Measurements from ENCODE around the gene PIK3R3.

- TF ChIP-seq CTCF (IDR thresholded peaks at IDR 0.05): no peak
- TF ChIP-seq, protein P1, sequence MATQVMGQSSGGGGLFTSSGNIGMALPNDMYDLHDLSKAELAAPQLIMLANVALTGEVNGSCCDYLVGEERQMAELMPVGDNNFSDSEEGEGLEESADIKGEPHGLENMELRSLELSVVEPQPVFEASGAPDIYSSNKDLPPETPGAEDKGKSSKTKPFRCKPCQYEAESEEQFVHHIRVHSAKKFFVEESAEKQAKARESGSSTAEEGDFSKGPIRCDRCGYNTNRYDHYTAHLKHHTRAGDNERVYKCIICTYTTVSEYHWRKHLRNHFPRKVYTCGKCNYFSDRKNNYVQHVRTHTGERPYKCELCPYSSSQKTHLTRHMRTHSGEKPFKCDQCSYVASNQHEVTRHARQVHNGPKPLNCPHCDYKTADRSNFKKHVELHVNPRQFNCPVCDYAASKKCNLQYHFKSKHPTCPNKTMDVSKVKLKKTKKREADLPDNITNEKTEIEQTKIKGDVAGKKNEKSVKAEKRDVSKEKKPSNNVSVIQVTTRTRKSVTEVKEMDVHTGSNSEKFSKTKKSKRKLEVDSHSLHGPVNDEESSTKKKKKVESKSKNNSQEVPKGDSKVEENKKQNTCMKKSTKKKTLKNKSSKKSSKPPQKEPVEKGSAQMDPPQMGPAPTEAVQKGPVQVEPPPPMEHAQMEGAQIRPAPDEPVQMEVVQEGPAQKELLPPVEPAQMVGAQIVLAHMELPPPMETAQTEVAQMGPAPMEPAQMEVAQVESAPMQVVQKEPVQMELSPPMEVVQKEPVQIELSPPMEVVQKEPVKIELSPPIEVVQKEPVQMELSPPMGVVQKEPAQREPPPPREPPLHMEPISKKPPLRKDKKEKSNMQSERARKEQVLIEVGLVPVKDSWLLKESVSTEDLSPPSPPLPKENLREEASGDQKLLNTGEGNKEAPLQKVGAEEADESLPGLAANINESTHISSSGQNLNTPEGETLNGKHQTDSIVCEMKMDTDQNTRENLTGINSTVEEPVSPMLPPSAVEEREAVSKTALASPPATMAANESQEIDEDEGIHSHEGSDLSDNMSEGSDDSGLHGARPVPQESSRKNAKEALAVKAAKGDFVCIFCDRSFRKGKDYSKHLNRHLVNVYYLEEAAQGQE (IDR thresholded peaks at IDR 0.05; ENCODE audit: insufficient read depth in 1 of 2, low read depth in 2 of 2, low read length in 1 of 2): no peak
- TF ChIP-seq POLR2AphosphoS5 (IDR thresholded peaks at IDR 0.05; ENCODE audit: low read depth, low read length): no peak
- TF ChIP-seq SIN3A (IDR thresholded peaks at IDR 0.05; ENCODE audit: borderline replicate concordance, insufficient read depth, low read depth, low read length): no peak
- TF ChIP-seq TCF7L2 (IDR thresholded peaks at IDR 0.05; ENCODE audit: low read depth, low read length): no peak
Observed at GRCh38 chr1:46158312-46159281, 26.2 kb upstream of the PIK3R3 start.

All from Panc1 (cell line).